GM12865 (cell line): ENCODE data around the gene PFKFB2.

Experiments
- DNase-seq: peaks from one replicate; pipeline ENCODE4 v3.0.0; 2010; ENCODE audit warnings: low read depth
- H3K4me3 ChIP-seq: 2 replicates; pipeline ENCODE4 v1.5.1; 2011; ENCODE audit warnings: mild to moderate bottlenecking, low read depth, low read length, control low read depth
- CTCF ChIP-seq: IDR thresholded peaks from 2 replicates; pipeline ENCODE4 v1.5.1; 2011; ENCODE audit warnings: low read length, control low read depth, low read depth, inconsistent platforms; ENCODE audit not compliant: insufficient read depth; ENCODE audit errors: missing control alignments

The PFKFB2 gene

GRCh38 chr1:207021876-207022596, 31.0 kb upstream of the PFKFB2 start:
- DNase-seq: no peak
- H3K4me3 ChIP-seq: no peak overlapping the region
- TF ChIP-seq CTCF: no peak

- H3K4me3 ChIP-seq: no peak overlapping the region
- DNase-seq: no peak
- TF ChIP-seq CTCF: no peak
These were observed 29.9 kb upstream of the PFKFB2 start for GRCh38 chr1:207022996-207023679.

GRCh38 chr1:207024202-207025145, 28.6 kb upstream of the PFKFB2 start:
- no peak for DNase-seq
- no peak for TF ChIP-seq CTCF

GRCh38 chr1:207025146-207025880, 27.8 kb upstream of the PFKFB2 start:
- H3K4me3 ChIP-seq: no peak overlapping the region
- no peak for TF ChIP-seq CTCF
- no peak for DNase-seq

More at GRCh38 chr1:207024202-207025145, 28.6 kb upstream of the PFKFB2 start:
- no peak overlapping the region for H3K4me3 ChIP-seq

GRCh38 chr1:207026104-207026534, 27.0 kb upstream of the PFKFB2 start:
- no peak for TF ChIP-seq CTCF
- H3K4me3 ChIP-seq: no peak overlapping the region
- DNase-seq: no peak

- no peak for TF ChIP-seq CTCF
- no peak overlapping the region for H3K4me3 ChIP-seq
- no peak for DNase-seq
These were observed 25.8 kb upstream of the PFKFB2 start for GRCh38 chr1:207027206-207027777.
